HUDEP-2 (cell line): Measurements from ENCODE around the gene ALG2.

ENCODE experiments used
- DNase-seq, 76 experiments: peaks; one replicate each; lab custom pipeline; 2025; ENCODE audit not compliant: unreplicated experiment in 76 of 76; lab: John Stamatoyannopoulos, UW

Gene ALG2

DNA sequence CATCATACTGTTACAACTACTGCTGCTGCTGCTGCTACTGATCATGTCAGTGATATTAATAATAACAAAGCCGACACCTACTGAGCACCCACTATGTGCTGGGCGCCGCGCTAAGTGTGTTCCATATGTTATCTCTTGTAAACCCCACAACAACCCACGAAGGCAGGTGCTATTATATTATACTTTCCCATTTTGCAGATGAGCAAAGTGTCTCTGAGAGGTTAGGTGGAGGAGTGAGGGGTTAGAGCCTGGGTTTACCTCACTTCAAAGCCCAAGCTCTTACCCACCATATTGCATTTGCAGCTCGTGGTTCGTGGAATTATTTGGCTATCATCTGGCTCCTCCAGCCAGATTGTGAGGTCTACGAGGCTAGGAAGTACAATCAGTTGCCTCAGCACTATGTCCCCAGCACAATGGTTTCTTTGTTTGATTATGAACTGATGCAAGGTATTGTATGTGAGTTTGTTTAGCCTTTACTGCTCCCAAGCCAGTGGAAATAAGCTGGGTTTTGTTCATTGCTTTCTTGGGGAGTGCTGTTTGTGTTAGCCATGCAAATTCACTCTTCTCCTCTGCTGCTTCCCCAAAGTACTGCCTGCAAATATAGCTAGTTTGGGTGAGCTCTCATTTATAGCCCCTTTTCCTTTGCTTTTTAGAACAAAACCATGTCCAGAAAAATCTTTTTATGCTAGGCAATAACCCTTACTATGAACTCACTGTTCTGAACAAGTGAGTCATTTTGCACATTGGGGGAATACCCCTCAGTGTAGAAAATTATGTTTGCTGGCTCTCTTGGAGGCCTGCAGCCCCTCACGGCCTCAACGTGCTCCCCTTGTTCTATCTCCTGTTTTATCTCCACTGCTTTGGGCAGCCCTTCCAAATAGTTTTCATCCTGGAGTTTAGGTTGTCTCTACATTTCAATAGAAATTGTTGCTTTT lies 47.9 kb downstream of the ALG2 start:
- no peak for DNase-seq

DNA sequence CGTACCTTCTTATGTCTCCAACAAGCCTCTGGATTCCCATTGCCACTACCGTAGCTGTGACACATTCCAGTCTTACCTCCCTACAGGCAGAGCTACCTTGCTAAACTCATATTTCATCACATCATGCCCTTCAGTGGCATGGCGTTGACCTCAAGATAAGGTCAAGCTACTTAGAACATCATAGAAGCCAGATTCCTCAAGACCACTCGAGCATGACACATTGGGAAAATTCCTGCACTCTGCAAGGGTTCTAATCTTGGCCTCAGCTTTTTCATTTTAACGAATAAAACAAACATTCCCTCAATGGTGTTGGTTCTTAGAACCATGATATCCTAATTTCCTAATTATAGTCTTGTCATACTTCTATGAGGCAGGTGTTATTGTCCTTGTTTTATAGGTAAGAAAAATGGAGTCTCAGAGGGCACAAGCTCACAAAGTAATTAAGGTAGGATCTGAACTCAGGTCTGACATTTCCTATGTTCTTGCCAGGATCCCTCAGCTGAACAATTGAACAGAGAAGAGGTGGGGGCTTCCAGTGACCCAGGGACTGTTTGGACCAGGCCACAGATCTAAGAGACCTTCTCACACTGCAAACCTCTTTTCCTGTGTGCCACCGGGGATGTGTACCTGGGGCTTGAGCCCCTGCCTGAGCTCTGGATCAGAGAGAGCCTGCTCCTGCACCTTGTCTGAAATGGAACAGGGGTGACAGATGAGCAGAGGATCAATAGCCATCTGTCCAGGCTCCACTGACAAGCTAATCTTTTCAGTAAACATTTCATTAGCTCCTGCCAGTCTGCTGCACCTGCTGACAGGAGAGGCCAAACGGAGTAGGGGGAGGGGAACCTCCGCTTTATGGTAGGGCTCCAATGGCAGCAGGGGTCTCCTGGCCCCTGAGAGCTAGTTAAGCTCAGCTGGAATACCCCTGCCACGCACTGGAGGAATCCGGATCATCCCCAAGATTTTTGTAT lies 49.3 kb downstream of the ALG2 start:
- no peak for DNase-seq

DNA sequence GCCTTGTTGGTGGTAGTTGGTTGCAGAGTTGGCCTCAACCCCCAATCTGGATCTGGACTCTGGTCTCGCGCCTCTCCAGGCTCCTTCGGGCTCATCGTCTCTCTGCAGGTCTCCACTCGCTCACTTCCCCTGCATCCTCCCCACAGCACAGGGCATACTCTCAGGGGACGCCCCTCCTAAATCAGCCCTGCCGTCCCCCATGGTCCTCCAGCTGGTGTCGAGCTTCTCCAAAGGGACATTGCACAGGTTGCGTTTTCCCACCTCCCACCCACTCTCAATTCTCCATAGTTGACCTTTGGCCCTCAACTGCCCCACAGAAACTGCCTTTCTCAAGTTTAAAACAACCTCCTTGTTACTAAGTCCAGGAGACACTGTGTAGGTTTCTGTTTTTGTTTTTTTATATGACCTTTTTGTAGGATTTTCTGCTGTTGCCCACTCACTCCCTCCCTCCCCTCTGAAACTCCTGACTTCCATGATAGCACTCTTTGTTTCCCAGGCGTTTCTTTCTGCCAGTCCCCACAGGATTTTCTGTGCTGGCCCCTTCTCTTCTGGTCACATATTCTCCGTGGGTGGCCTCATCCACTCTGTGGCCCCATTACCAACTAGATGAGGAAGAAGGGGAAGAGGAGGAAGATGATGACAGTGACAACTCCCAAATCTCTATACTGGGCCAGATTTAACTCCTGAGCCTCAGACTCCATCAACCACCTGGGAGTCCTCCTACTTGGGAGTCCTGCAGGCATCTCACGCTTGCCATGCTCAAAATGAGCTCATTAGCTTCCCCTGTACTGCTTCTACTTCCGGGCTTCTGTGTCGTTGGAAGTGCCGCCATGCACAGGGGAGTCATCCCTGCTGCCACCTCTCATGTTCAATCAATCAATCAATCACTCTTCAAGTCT lies 50.3 kb downstream of the ALG2 start:
- DNase-seq: no peak

DNA sequence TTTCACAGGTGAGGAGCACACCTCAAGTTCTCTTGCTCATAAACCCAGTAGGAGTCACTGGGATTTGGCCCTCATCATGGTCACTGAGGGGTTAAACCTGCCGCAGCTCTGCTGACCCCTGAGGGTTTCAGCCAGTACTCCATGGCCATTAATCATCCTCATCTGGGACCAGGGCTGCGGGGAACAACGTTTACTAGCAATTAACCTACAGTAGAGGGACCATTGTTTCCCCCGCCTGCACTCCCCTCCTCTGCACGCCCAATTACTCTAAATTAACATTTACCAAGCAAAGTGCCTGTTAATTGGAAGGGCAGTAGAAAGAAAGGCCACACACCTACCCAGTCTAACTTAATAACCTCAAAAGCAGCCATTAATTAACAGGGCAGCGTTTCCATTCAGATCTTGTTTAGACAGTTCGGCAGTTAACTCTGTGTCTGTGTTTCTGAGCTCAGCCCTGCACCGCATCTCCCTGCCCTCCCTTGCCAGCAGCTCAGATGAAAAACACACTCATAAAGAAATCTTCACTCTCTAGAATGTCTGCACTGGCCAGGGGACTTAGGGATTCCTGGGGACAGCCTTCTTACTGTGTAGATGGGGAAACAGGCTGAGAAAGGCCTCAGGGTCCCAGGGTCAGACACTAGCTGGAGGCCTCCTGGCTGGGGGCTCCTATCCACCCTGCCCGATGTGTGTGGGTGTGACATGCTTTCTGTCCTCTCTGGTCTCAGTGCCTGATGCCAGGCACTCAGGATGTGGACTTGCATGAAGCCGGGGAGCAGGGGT lies 51.6 kb downstream of the ALG2 start:
- DNase-seq: no peak

DNA sequence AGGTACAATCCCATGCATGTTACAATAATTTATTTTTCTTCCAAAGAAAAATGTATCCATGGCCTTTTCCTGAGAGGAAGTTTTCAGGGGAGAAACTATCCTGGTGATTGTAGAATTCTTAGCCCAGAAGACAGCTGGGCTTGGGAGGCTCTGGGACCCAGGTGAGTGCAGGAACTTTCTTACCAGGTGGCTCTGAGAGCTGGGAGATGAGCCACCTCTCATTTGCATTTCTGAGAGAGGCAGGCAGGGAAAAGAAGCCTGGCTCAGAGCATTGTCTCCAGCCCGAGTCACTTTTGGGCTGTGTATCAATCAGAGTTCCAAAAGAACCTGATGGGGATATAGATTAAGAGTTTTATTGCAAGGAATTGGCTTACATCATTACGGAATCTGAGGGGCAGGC lies 52.7 kb downstream of the ALG2 start:
- DNase-seq: no peak

DNA sequence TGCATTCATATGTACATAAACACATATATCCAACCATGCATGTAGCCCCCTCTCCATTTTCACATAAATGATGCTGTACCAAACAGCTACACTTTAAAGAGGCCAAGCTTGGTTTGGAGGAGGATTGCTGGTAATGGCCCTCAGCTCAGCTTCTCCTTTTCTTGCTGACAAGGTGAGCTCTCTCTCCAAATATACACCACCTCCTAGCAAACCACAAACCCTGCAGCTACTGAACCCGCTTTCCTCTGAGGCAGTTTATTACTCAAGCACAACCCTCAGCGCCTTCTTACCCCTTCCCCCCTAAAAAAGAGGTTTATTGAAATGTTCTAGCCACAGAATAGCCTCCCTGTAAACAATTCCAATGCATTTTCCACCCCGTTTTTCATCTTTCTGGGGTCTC lies 54.0 kb downstream of the ALG2 start:
- DNase-seq: no peak

DNA sequence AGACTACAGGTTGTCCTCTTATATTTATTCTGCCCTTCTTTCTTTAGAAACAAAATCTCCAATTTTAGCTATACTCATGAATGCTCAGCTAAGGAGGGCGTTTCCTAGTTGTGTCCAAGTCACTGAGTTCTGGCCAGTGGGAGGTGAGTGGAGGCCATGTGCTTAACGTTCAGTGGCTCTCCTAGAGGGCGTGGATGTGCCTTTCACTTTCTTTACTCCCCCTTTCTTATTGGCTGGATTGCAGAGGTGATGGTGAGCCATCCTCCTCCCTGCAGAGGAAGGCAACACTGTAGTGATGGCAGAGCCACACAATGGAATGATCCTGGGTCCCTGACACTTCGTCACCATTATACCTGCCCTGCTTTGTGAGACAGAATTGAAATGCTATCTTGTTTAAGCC lies 54.6 kb downstream of the ALG2 start:
- DNase-seq: peak in 2 of 76 experiments; percentile 3 to 7
